HG02610 (cell line): ENCODE results near the gene DHX30.
"Not testable (repeated sequence)": the region's sequence is repeated elsewhere in the genome, so short reads cannot be mapped to it uniquely, and the experiment has no call there.

Source experiments
- ATAC-seq: cut with Tn5 transposase; IDR thresholded peaks from one replicate; pipeline ENCODE4 v1.9.1; 2021; ENCODE audit warnings: mild to moderate bottlenecking, moderate library complexity; ENCODE audit not compliant: unreplicated experiment

DHX30 gene

GRCh38 chr3:47813551-47814177, 10.7 kb downstream of the DHX30 start:
- no peak for ATAC-seq

- ATAC-seq: no peak
Measured at GRCh38 chr3:47817609-47818008, 14.7 kb downstream of the DHX30 start.

GRCh38 chr3:47824541-47825473, 21.9 kb downstream of the DHX30 start:
- ATAC-seq: peak; percentile 94

GRCh38 chr3:47825590-47825989, 22.7 kb downstream of the DHX30 start:
- ATAC-seq: no peak

GRCh38 chr3:47829482-47829881, 26.5 kb downstream of the DHX30 start:
- not testable (repeated sequence) for ATAC-seq

GRCh38 chr3:47836986-47837385, 34.0 kb downstream of the DHX30 start:
- ATAC-seq: no peak

- no peak for ATAC-seq
Measured at GRCh38 chr3:47838503-47838902, 35.6 kb downstream of the DHX30 start.

GRCh38 chr3:47841786-47842349, 38.9 kb downstream of the DHX30 start:
- no peak for ATAC-seq

GRCh38 chr3:47846186-47846879, 43.4 kb downstream of the DHX30 start:
- no peak for ATAC-seq

GRCh38 chr3:47846880-47847248, 43.9 kb downstream of the DHX30 start:
- no peak for ATAC-seq

GRCh38 chr3:47847260-47847659, 44.3 kb downstream of the DHX30 start:
- ATAC-seq: no peak

- ATAC-seq: no peak
Measured at GRCh38 chr3:47847801-47848518, 45.0 kb downstream of the DHX30 start.

GRCh38 chr3:47848599-47849117, 45.7 kb downstream of the DHX30 start:
- ATAC-seq: no peak

GRCh38 chr3:47849186-47849698, 46.3 kb downstream of the DHX30 start:
- no peak for ATAC-seq

- no peak for ATAC-seq
Measured at GRCh38 chr3:47849699-47850563, 47.0 kb downstream of the DHX30 start.

GRCh38 chr3:47850564-47851410, 47.8 kb downstream of the DHX30 start:
- ATAC-seq: no peak

- no peak for ATAC-seq
Measured at GRCh38 chr3:47851888-47852603, 49.1 kb downstream of the DHX30 start.
